Astrocyte of the cerebellum (primary cell): ENCODE data around the gene EPB41L1.

ENCODE experiments used
- DNase-seq: peaks from one replicate; pipeline ENCODE4 v3.0.0-alpha.2; 2011; ENCODE audit warnings: low read depth
- H3K4me3 ChIP-seq: 2 replicates; pipeline ENCODE4 v1.5.1; 2011; ENCODE audit warnings: mild to moderate bottlenecking, low read depth, low read length, moderate library complexity
- CTCF ChIP-seq: IDR thresholded peaks from 2 replicates; pipeline ENCODE4 v1.5.1; 2012; ENCODE audit warnings: low read length, low read depth, moderate library complexity, mild to moderate bottlenecking; ENCODE audit errors: missing control alignments
- in situ Hi-C: cut with HindIII; loops from 2 replicates; pipeline ENCODE4 v1.10.0; 2017; ENCODE audit warnings: low sequenced_read_pairs

Gene EPB41L1

GRCh38 chr20:36268440-36269342, 114.2 kb downstream of the EPB41L1 start:
- H3K4me3 ChIP-seq, result no peak overlapping the region
- TF ChIP-seq CTCF, result no peak
- in situ Hi-C loops, result no loop called here
- DNase-seq, result no peak

- no peak for TF ChIP-seq CTCF
- in situ Hi-C loops, result no loop called here
- DNase-seq, result no peak
- no peak overlapping the region for H3K4me3 ChIP-seq
These were observed 115.0 kb downstream of the EPB41L1 start for GRCh38 chr20:36269507-36269906.

GRCh38 chr20:36270744-36271638, 116.5 kb downstream of the EPB41L1 start:
- H3K4me3 ChIP-seq, result no peak overlapping the region
- no peak for TF ChIP-seq CTCF
- DNase-seq, result no peak
- in situ Hi-C loops, result no loop called here

- in situ Hi-C loops, result no loop called here
- TF ChIP-seq CTCF, result no peak
These were observed 117.4 kb downstream of the EPB41L1 start for GRCh38 chr20:36271639-36272546.

GRCh38 chr20:36272547-36273220, 118.1 kb downstream of the EPB41L1 start:
- no peak for TF ChIP-seq CTCF
- in situ Hi-C loops, result no loop called here
- DNase-seq, result no peak
- no peak overlapping the region for H3K4me3 ChIP-seq

More at GRCh38 chr20:36271639-36272546, 117.4 kb downstream of the EPB41L1 start:
- H3K4me3 ChIP-seq, result no peak overlapping the region
- DNase-seq, result no peak
